KMS-11 (cell line): ENCODE data around the gene ZNF444.
"Not testable (repeated sequence)": the region's sequence is repeated elsewhere in the genome, so short reads cannot be mapped to it uniquely, and the experiment has no call there.

Source experiments
- H2AFZ ChIP-seq: fragments of 200-600 bp; sonication (generic); 2 replicates; pipeline ENCODE4 v1.6.1; 2016; ENCODE audit warnings: antibody characterized with exemption, mixed run types, low read depth
- H3K27ac ChIP-seq: fragments of 200-600 bp; sonication (generic); 2 replicates; pipeline ENCODE4 v1.6.1; 2016; ENCODE audit warnings: mild to moderate bottlenecking, mixed run types
- H3K27me3 ChIP-seq: fragments of 200-600 bp; sonication (generic); 2 replicates; pipeline ENCODE4 v1.6.1; 2017; ENCODE audit warnings: mild to moderate bottlenecking, low read depth, mixed run types, moderate library complexity; ENCODE audit not compliant: insufficient read depth
- H3K36me3 ChIP-seq: fragments of 200-600 bp; sonication (generic); 2 replicates; pipeline ENCODE4 v1.6.1; 2017; ENCODE audit warnings: mild to moderate bottlenecking, mixed run types; ENCODE audit not compliant: insufficient read depth
- H3K4me1 ChIP-seq: fragments of 200-600 bp; sonication (generic); 2 replicates; pipeline ENCODE4 v1.6.1; 2016; ENCODE audit warnings: mild to moderate bottlenecking, low read depth, mixed run types; ENCODE audit not compliant: poor library complexity, severe bottlenecking
- H3K4me2 ChIP-seq: fragments of 200-600 bp; sonication (generic); 2 replicates; pipeline ENCODE4 v1.7.0; 2016; ENCODE audit warnings: mild to moderate bottlenecking, mixed run types
- H3K4me3 ChIP-seq: fragments of 200-600 bp; sonication (generic); IDR thresholded peaks from 2 replicates; pipeline ENCODE4 v1.6.1; 2017; ENCODE audit warnings: low read depth, low read length, mixed read lengths; ENCODE audit not compliant: insufficient read depth
- H3K79me2 ChIP-seq: fragments of 200-600 bp; sonication (generic); 2 replicates; pipeline ENCODE4 v1.6.1; 2016; ENCODE audit warnings: low read depth, mixed run types; ENCODE audit not compliant: insufficient read depth
- H3K9ac ChIP-seq: fragments of 200-600 bp; sonication (generic); 2 replicates; pipeline ENCODE4 v1.6.1; 2016; ENCODE audit warnings: mild to moderate bottlenecking, mixed run types
- H4K20me1 ChIP-seq: fragments of 200-600 bp; sonication (generic); 2 replicates; pipeline ENCODE4 v1.6.1; 2016; ENCODE audit warnings: mild to moderate bottlenecking, mixed run types; ENCODE audit not compliant: insufficient read depth
- TF ChIP-seq, protein P1 (sequence below): fragments of 200-600 bp; sonication (generic); conservative IDR thresholded peaks from 2 replicates; pipeline ENCODE4 v1.6.1; 2017; ENCODE audit warnings: low read depth, mild to moderate bottlenecking, antibody characterized with exemption, low read length, moderate library complexity, mixed read lengths

The ZNF444 gene

GRCh38 chr19:56209091-56209490 lies 68.0 kb downstream of the ZNF444 start:
- Histone ChIP-seq H3K4me1 (no peaks in the 10 kb centered on the region), H3K79me2 (no peaks in the 10 kb centered on the region), H3K27ac (no peak overlapping the region), H3K27me3 (no peaks in the 10 kb centered on the region), H4K20me1 (no peaks in the 10 kb centered on the region), H3K36me3 (no peaks in the 10 kb centered on the region), H2AFZ (no peak overlapping the region), H3K4me3 (no peak overlapping the region), H3K4me2 (no peak overlapping the region), H3K9ac (no peak overlapping the region)
- TF ChIP-seq, protein P1, sequence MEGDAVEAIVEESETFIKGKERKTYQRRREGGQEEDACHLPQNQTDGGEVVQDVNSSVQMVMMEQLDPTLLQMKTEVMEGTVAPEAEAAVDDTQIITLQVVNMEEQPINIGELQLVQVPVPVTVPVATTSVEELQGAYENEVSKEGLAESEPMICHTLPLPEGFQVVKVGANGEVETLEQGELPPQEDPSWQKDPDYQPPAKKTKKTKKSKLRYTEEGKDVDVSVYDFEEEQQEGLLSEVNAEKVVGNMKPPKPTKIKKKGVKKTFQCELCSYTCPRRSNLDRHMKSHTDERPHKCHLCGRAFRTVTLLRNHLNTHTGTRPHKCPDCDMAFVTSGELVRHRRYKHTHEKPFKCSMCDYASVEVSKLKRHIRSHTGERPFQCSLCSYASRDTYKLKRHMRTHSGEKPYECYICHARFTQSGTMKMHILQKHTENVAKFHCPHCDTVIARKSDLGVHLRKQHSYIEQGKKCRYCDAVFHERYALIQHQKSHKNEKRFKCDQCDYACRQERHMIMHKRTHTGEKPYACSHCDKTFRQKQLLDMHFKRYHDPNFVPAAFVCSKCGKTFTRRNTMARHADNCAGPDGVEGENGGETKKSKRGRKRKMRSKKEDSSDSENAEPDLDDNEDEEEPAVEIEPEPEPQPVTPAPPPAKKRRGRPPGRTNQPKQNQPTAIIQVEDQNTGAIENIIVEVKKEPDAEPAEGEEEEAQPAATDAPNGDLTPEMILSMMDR, result no peak

DNA sequence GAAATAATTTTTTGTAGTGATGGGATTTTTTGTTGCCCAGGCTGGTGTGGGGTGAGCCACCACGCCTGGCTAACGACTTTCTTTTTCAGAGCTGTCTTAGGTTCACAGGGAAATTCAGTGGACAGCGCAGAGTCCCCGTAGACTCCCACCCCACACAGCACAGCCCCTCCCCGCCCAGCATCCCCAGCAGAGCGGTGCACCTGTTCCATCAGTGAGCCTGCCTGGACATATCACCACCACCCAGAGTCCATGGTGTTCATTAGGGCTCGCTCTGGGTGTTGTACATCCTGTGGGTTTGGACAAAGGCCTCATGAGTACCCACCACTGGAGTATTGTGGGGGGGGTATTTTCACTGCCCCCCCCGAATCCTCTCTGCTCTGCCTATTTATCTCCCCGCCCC lies 68.9 kb downstream of the ZNF444 start:
- H3K27me3 ChIP-seq, H3K36me3 ChIP-seq, H2AFZ ChIP-seq, H3K9ac ChIP-seq, H3K4me1 ChIP-seq, H3K27ac ChIP-seq, H3K79me2 ChIP-seq, H3K4me2 ChIP-seq, H3K4me3 ChIP-seq, H4K20me1 ChIP-seq: not testable (repeated sequence)
